Hindlimb muscle (tissue), 1 donor: ENCODE results near the gene KHDC1. TPM values are rescaled to one million over a fixed set of nuclear protein-coding genes. Genes with fewer than 3 reads are reported as not detected.
A peak's percentile ranks its signal among the peaks of the same experiment; 100 is the strongest.
"Not testable (repeated sequence)": the region's sequence is repeated elsewhere in the genome, so short reads cannot be mapped to it uniquely, and the experiment has no call there.

ENCODE experiments used
- DNase-seq: peaks from one replicate; pipeline ENCODE4 v3.0.0-alpha.2; 2013
- polyA plus RNA-seq: library from polyadenylated mRNA; unstranded; fragments of 120-200 nt; gene quantifications from one replicate; pipeline ENCODE4 v1.2.1, GENCODE V29; 2013; ENCODE audit not compliant: insufficient read length

Gene KHDC1, protein sequence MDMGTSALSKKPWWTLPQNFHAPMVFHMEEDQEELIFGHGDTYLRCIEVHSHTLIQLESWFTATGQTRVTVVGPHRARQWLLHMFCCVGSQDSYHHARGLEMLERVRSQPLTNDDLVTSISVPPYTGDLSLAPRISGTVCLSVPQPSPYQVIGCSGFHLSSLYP
- 5.5 TPM for polyA plus RNA-seq

DNA sequence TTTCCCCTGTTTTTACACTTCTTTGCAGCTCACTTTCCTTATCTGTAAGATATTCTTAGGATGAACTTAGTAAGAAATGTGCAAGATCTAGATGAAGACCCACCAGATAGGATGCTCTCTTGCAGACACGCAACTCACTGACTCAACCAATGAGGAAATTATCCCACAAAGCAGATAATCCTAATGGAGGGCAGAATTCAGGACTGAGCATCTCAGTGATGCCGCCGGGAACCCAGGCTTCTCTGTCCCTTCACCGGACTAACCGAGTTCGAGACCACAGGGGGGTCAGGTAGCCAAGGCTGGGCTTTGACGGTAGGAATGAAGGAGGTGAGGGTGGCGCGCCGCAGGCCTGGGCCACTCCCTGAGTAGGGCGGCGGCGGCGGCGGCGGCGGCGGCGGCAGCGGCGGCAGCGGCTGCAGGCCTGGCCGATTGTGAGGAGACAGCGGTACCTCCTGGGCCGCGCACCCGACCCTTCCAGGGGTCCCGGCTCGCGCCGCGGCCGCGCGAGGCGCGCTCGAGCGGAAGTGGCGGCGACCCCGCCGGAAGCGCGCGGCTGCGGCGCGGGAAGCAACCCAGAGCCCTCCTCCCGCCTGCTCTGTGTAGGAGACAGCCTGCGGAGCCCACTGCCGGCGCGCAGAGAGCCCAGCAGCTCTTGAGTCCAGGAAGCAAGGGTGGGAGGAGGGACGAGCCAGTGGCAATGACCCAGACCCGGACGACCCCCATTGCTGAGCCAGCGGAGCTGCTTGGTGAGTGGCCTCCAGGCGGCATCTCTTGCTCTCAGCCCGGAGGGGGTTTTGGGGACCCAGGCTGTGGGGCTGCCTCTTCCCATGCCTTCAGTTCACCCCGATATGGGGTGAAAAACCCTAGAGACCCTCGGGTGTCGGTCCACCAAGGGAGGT, at the start of gene KHDC1:
TSS of gene KHDC1 (minus strand) at position 526 of the 899 bp plus-strand sequence. CDS start 20,679 bp downstream, outside the sequence.
- peak; percentile 74 for DNase-seq

DNA sequence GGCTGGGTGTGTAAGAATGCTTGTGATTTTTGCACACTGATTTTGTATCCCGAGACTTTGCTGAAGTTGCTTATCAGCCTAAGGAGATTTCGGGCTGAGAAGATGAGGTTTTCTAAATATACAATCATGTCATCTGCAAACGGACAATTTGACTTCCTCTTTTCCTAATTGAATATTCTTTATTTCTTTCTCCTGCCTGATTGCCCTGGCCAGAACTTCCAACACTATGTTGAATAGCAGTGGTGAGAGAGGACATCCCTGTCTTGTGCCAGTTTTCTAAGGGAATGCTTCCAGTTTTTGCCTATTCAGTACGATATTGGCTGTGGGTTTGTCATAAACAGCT, 47.5 kb upstream of the KHDC1 start:
- not testable (repeated sequence) for DNase-seq

DNA sequence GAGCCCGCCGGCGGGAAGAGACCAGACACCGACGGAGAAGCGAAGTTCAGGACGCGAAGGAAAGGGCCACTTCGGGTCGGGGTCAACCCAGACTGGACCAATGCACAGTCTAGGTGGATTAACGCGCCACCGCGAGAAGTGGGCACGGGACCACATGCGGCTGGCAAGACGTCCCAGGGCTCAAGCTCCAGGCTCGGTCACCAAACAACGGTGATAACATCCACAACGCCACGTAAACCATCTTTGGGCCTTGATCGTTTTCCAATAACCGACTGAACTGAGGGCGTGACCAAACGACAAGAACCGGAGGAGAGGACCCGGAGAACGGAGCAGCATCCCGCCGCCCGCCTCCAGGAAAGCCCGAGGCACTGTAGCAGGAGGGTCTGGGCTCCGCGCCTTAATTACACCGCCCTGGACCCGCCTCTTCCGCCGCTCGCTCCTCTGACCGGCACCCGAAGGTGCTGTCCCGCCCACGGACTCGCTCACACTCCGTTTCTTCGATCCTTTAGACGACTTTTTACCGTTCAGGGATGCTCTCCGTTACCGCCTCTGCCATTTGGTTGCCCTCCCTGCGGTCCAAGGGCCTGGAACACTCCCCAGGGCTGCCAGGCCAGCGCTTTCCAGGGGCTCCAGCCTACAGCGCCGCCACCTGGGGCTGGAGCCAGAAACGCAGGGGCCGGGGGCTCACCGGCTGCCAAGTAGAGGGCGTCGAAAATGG, 46.9 kb upstream of the KHDC1 start:
- peak; percentile 82 for DNase-seq

DNA sequence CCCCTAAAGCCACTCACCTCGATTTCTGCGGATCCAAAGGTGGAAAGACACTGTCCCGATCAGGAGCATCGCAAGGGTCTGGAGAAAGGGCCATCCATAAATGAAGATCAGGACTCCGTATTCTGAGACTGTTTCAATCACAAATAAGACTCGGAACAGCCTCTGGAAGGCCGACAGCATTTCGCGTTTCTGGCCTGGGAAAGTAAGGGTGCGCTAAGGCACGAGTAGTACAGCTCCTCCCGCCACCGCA, 46.5 kb upstream of the KHDC1 start:
- no peak for DNase-seq

DNA sequence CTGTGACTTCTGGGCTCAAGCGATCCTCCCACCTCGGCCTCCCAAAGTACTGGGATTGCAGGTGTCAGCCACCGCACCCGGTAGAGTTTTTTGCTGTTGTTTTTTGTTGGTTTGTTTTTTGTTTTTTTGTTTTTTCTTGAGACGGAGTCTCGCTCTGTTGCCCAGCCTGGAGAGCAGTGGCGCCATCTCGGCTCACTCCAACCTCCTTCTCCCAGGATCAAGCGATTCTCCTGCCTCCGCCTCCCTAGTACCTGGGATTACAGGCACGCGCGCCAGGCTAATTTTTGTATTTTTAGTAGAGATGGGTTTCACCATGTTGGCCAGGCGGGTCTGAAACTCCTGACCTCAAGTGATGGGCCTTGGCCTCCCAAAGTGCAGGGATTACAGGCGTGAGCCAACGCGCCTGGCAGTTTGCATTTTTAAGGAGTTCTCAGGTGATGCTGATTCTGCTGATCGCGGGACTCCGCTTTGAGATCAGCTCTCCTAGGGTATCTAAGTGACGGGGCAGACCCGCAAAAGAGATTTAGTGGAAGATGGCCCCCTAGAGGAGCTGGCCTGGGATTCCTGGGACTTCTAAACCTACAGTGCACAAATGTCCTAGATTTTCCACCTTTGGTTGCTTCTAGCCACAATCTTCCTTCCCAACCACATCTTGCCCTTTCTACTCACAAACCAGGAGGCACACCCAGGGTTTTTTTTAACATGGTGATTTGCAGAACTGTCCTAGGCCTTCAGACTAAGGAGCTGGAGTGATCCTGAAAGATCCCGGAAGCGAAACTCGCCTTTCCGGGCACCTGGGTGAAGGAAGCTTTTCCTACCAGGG, 45.9 kb upstream of the KHDC1 start:
- DNase-seq = no peak

DNA sequence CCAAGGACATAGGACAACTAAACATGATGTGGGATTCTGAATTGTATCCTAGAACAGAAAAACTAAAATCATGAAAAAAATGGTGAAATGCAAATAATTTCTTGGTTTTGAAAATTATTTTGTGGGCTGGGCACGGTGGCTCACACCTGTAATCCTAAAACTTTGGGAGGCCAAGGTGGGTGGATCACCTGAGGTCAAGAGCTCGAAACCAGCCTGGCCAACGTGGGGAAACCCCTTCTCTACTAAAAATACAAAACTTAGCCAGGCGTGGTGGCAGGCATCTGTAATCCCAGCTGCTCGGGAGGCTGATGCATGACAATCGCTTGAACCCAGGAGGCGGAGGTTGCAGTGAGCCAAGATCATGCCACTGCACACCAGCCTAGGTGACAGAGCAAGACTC, 40.8 kb upstream of the KHDC1 start:
- not testable (repeated sequence) for DNase-seq

DNA sequence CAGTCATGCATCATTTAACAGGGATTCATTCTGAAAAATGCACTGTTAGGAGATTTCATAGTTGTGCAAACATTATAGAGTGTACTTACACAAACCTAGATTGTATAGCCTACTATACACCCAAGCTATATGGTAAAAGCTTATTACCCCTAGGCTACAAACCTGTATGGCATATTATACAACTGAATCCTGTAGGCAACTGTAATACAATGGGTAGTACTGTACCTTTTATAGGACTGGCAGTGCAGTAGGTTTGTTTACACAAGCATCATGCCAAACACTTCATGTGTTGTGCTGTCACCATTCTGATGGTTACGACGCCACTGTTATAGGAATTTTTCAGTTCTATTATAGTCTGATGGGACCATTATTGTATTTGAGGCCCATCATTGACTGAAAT, 39.3 kb upstream of the KHDC1 start:
- DNase-seq = no peak

DNA sequence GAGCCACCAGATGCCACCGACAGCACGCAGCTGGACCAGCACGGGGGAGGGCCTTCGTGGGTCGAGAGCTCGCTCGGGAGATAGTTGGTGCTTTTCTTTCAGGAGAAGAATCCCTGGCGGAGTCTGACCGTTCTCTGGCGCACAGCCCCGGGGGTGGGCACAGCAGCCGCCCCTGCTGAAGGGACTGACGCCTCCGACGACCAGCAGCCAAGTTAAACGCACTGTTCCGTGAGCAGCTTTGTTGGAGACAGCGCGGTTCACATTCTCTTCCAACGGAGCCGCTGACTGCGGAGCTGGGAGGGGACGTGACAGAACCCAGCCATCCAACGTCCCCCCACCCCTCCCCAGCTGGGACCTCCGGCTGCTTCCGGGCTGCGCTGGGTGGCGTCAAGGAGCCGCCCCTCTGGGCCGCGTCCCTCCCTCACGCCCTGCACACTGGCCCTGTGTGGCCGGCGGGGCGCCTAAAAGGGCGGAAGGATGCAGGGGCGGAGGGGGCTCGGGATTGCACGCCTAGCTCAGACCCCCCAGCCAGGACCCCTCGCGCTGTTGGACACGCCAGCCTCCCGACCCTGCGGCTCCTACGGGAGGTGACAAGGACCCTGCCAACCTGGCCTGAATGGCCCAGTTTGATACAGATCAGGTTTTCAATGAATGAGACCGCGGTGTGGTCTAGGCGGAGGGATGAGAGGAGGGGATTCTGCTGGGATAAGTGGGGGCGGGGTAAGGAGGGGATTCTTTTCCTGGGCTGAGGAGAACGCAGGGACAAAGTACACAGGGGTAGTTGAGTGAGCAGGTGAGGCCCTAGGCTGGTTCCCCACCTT, 36.4 kb upstream of the KHDC1 start:
- DNase-seq = no peak

DNA sequence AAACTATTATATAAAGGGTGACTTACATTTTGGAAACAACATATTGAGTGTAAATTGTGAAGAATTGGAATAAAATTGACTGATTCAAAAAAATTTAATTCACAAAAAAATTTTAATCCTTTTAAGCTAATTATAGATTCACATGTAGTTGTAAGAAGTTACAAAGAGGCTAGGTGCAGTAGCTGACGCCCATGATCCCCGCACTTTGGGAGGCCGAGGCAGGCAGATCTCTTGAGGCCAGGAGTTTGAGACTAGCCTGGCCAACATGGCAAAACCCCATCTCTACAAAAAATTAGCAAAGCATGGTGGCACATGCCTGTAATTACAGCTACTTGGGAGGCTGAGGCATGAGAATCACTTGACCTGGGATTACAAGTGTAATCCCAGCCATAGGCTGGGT, 30.3 kb upstream of the KHDC1 start:
- no peak for DNase-seq

DNA sequence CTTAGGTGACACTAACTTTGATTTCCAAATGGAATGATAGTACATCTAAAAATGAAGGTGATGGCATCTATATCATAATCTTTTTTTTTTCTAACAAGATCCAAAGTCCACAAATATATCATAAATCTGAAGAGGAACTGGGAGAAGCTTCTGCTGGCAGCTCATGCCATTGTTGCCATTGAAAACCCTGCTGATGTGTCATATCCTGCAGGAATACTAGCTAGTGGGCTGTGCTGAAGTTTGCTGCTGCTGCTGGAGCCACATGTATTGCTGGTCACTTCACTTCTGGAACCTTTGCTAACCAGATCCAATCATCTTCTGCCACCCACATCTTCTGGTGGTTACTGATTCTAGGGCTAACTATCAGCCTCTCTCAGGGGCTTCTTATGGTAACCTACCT, 27.4 kb upstream of the KHDC1 start:
- DNase-seq = no peak

DNA sequence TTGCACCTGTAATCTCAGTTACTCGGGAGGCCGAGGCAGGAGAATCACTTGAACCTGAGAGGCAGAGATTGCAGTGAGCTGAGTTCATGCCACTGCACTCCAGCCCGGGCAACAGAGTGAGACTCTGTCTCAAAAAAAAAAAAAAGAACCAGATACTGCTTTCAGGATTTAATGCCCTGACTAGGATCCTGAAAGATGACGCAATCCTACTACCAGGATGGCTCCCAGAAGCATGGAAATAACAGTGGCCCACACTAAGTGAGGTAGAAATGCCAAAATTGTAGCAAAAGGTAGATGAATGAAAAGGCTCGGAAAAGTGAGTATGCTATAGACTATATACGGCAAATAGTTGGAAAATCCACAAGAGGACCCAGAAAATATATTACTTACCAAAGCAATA, 23.8 kb upstream of the KHDC1 start:
- DNase-seq = no peak

DNA sequence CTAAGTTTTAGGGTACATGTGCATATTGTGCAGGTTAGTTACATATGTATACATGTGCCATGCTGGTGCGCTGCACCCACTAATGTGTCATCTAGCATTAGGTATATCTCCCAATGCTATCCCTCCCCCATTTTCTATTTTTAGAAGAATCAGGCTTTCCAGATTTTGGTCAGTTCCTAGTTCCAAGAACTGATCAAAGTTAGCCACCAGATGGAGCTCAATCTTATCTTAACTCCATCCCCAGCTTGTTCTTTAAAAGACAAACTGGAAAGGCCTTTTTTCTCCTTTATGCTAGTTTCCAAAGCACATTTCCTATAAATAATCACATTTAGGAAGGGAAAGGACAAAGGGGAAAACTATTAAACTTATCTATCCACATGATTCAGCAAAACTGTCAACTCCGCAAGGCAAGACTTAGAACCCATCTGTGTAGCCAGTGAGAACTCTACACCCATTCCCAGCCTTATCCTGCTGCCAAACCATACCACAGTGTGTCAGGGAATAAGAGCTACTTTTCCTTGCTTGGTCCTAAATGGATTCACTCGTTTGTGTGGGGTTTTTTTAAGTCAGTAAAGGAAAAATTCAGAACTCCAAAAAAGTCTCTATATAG, 22.8 kb upstream of the KHDC1 start:
- no peak for DNase-seq

DNA sequence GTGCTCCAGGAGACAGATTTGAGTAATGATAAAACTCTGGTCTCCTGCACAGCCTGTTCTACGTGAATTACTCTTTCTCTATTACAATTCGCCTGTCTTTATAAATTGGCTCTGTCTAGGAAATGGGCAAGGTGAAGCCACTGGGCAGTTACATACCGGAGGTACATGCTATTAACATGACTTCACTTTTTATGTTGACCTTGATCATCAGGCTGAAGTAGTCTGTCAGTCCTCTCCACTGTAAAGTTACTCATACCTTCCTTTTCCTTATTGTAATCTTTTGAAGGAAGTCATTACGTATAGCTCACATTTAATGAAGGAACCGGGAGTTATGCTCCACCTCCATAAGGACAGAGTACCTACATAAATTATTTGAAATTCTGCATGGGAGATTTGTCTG, 19.9 kb upstream of the KHDC1 start:
- DNase-seq = no peak

DNA sequence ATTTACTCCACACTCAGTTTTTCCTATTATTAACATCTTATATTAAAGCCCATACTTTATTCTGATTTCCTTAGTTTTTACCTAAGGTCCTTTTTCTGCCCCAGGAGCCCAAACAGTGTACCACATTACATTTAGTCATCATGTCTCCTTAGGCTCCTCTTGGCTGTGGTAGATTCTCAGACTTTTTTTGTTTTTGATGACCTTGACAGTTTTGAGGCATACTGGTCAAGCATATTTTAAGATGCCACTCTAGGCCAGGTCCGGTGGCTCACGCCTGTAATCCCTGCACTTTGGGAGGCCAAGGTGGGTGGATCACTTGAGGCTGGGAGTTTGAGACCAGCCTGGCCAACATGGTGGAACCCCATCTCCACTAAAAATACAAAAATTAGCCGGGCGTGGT, 18.7 kb upstream of the KHDC1 start:
- DNase-seq = not testable (repeated sequence)

DNA sequence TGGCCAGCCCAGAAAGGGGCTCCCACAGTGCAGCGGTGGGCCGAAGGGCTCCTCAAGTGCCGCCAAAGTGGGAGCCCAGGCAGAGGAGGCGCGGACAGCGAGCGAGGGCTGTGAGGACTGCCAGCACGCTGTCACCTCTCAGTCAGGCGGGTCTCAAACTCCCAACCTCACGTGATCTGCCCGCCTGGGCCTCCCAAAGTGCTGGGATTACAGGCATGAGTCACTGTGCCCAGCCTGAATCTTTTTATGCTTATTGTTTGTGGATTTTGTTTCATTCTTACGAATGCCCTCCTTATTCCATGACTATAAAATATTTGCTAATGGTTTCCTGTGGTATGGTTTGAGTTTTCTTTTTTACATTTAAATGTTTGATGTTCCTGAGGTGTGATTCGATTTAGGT, 6.3 kb upstream of the KHDC1 start:
- not testable (repeated sequence) for DNase-seq

DNA sequence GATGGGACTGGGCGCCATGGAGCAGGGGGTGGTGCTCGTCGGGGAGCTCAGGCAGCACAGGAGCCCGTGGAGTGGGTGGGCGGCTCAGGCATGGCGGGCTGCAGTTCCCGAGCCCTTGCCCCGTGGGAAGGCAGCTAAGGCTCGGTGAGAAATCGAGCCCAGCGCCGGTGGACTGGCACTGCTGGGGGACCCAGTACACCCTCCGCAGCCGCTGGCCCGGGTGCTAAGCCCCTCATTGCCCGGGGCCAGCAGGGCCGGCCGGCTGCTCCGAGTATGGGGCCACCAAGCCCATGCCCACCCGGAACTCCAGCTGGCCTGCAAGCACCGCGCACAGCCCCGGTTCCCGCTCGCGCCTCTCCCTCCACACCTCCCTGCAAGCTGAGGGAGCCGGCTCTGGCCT, 5.9 kb upstream of the KHDC1 start:
- DNase-seq = not testable (repeated sequence)

DNA sequence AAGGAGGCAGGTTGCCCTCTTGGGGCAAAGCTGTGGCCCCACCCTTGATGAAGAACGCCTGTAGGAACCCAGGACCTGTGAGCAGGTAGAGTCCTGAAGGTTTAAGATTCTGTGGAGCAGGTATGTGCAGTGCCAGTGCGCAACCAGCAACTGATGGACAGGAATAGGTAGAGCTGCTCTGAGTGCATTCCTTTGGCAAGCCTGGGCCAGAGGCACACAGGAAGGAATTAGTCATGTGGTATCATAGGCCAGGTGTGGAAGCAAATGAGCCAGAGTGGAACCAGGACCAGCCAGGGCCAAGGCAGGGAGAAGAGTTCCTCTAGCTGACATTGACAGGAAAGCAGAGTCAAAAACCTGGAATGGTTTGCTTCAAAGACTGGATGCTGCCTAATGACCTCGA, 1.4 kb upstream of the KHDC1 start:
- DNase-seq = no peak

DNA sequence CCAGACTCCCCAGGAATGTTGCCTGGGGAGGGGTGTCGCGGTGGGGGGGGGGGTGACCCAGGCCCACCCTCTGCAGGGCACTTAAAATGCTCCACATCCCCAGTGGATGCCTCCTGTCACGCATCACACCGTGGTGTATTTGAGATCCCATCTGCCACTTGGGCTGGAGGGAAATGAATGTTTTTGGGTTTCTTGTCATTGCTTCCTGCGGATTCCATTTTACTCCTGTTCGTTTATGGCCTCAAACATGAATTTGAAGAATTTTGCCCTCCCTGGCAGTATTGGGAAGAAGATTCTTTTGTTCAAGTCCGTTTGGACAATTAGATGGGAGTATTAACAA, 544 bp upstream of the KHDC1 start:
- no peak for DNase-seq

DNA sequence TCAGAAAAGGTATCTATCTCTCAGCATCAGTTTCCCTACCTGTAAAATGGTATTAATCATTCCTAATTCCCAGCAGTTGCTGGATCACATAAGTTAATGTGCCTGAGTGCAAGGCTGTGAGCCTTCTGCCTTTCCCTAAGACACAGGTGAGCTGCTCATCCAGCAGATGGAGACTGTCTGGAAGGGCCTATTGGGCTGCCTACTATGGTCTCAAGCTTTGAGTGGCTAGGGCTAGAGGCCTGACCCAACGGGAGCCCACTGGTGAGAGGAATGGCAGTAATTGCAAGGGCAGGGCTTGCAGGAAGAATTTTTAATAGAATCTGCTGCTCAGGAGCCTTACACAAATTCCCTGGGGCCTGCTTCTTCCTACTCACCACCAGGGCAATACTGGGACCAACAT, 4.3 kb downstream of the KHDC1 start:
- no peak for DNase-seq

DNA sequence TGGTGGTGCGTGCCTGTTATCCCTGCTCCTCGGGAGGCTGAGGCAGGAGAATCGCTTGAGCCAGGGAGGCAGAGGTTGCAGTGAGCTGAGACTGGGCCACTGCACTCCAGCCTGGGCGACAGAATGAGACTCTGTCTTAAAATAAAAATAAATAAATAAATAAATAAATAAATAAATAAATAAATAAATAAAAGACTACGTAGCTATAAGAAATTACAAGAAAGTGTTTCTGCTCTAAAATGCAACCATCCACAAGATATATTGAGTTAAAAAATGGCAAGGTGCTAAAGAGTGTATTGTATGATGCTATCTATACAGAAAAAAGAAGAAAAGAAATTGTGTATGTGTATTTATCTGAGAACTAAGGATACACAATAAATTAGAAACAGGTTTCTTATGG, 8.7 kb downstream of the KHDC1 start:
- not testable (repeated sequence) for DNase-seq

DNA sequence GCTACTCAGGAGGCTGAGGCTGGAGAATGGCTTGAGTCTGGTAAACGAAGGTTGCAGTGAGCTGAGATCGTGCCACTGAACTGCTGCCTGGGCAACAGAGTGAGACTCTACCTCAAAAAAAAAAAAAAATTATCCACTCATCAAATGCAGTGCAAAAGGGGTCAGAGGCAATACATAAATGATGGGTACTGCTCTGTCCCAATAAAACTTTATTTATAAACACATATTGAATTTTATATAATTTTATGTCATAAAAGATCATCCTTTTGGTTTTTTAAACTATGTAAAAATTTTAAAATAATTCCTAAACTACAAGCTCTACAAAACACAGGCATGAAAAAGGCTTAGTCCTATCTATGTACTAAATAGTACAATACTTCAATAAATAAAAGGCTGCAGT, 10.3 kb downstream of the KHDC1 start:
- no peak for DNase-seq

DNA sequence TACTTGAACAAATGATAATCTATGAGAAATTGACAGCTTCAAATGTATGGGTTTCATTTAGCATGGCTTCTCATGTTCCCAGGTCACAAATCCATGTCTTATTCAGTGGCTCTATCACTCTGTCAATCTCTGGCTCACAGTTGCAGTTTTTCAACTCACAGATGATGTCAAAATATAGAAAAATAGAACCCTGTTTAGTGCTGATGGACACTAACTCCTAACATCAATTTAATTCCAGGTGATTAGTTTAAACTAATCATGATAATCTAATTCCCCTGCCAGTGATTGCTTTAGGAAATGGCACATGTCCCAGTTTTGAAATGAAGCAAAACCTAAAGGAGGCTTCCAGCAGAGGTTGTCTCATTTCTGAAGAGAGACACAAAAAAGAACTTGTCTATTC, 13.0 kb downstream of the KHDC1 start:
- DNase-seq = no peak
